Measurements from ENCODE around the gene PRDX4. TPM values are rescaled to one million over a fixed set of nuclear protein-coding genes. Genes with fewer than 3 reads are reported as not detected.

Gene PRDX4
- polyA plus RNA-seq, 3 donors from 2014 or later = 49.1 to 95.2 (median 66.7) TPM

DNA sequence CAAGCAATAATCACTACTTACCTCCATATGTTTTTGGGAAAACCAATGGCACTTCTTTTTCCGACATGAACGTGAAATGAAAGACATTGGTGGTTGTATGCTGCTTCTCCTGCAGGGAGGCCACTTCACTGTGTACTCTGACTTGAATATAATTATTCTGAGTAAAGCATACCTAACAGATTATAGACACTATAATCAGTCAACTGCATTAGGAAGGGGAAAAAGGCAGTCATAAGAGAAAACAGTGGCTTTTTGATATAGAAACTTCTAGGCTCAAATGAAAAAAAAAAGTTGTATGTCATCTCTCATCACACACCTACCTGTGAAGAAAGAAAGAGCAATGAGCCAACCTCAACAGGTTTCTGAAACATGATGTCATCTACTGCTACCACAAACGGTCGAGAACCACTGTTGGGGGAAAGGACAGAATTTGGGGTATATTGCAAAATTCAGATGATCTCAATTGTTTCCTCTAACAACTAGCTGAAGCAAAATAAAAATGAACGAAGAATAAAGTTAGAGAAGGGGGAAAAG lies 37.4 kb downstream of the PRDX4 start:
- no peaks in the 10 kb centered on the region for H3K9me3 Mint-ChIP-seq
- no peak for DNase-seq
- H3K4me1 Mint-ChIP-seq = peaks cover 3 to 4% of the 10 kb centered on the region in 2 donors
- no peak overlapping the region for H3K27ac Mint-ChIP-seq
- peaks cover 0 to 8% (median 0%) of the 10 kb centered on the region in 3 donors for H3K27me3 Mint-ChIP-seq (ENCODE audit: low read depth in 3 of 3)
- H3K36me3 Mint-ChIP-seq = peaks cover 0 to 8% (median 7%) of the 10 kb centered on the region in 3 donors
- no peak overlapping the region for H3K4me3 Mint-ChIP-seq

DNA sequence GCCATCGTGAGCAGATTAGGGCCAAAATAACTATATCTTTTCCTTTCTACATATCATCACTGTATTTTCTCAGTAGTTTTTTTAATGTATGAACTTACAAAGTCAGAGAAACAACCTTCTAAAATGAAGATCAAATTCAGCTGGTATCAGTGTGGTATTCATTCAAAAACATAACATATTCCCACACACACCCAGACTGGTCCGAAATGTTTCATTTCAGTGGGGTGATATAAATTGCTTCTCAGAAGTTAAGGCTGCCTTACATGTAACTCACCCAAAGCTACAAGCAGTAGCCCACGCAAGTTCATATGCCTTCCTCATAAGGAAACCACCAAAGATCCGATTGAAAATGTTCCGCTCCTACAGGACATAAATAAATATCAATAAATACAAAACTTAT lies 37.9 kb downstream of the PRDX4 start:
- H3K9me3 Mint-ChIP-seq = no peaks in the 10 kb centered on the region
- no peaks in the 10 kb centered on the region for H3K4me1 Mint-ChIP-seq
- DNase-seq = no peak
- peaks cover 0 to 6% (median 0%) of the 10 kb centered on the region in 3 donors for H3K27me3 Mint-ChIP-seq (ENCODE audit: low read depth in 3 of 3)
- H3K4me3 Mint-ChIP-seq = no peak overlapping the region
- H3K27ac Mint-ChIP-seq = no peak overlapping the region
- peaks cover 0 to 8% (median 7%) of the 10 kb centered on the region in 3 donors for H3K36me3 Mint-ChIP-seq

DNA sequence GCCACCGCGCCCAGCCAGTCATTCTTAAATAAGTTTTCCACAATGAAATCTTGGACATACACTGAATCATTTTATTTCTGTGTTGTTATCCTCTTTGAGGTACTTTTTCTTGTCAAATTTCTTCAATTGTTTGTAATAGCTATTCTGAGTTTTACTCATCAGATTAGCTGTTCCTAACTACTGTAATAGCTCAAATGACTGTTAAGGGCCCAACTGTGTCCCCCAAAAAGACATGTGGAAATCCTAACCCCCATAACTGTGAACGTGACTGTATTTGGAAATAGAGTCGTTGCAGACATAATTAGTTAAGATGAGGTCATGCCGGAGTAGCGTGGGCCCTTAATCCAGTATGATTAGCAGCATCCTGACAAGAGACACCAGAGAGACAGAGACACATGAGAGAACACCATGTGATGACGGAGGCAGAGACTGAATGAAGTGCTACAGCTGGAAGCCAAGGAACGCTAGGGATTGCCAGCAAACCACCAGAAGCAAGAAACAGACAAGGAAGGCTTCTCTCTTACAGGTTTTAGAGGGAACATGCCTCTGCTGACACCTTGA lies 52.9 kb downstream of the PRDX4 start:
- Mint-ChIP-seq H3K4me3 (no peak overlapping the region), H3K27me3 (ENCODE audit: low read depth in 3 of 3) (peaks cover 0 to 1% (median 0%) of the 10 kb centered on the region in 3 donors)

DNA sequence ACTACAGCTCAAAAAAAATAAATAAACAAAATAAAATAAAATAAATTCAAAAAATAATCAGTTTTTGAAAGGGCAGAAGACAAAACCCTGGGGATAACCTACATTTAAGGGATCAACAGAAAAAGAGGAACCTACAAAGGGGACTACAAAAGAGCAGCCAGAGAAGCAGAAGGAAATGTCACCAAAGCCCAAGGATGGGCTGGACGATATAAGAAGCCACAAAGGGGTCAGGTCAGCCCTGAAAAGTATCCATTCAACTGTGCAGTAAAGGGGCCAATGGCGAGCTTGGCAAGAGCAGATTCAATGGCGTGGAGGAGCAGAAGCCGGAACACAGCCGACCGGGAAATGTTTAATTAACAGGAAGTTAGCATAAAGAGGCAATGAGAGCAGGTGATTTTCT lies 58.9 kb downstream of the PRDX4 start:
- Mint-ChIP-seq H3K36me3 (peaks cover 0 to 10% (median 0%) of the 10 kb centered on the region in 3 donors), H3K9me3 (no peaks in the 10 kb centered on the region), H3K4me1 (peaks cover 0 to 2% of the 10 kb centered on the region in 2 donors), H3K4me3 (no peak overlapping the region), H3K27ac (peak overlapping the region in 2 of 6 donors; percentile 15 to 29), H3K27me3 (ENCODE audit: low read depth in 3 of 3) (no peaks in the 10 kb centered on the region)
- no peak for DNase-seq

More for the DNA sequence above, 52.9 kb downstream of the PRDX4 start:
- Mint-ChIP-seq H3K9me3 (no peaks in the 10 kb centered on the region), H3K4me1 (no peaks in the 10 kb centered on the region), H3K27ac (no peak overlapping the region), H3K36me3 (peaks cover 0 to 10% (median 5%) of the 10 kb centered on the region in 3 donors)
- no peak for DNase-seq

DNA sequence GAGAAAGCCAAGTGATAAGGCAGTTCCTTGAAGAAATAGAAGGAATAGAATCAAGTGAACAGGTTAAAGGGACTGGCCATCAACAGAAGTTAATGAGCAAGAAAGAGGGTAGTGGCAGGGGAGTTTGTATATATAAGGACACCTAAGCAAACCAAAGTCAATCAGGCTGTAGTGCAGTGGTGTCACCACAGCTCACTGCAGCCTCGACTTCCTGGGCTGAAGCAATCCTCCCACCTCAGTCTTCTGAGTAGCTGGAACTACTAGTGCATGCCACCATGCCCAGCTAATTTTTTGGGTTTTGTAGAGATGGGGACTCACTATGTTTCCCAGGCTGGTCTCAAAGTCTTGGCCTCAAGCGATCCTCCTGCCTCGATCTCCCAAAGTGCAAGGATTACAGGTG lies 59.9 kb downstream of the PRDX4 start:
- DNase-seq = no peak
- Mint-ChIP-seq H3K9me3 (no peaks in the 10 kb centered on the region), H3K27me3 (ENCODE audit: low read depth in 3 of 3) (no peaks in the 10 kb centered on the region), H3K4me3 (no peak overlapping the region), H3K27ac (no peak overlapping the region), H3K36me3 (peaks cover 0 to 10% (median 0%) of the 10 kb centered on the region in 3 donors), H3K4me1 (peaks cover 0 to 2% of the 10 kb centered on the region in 2 donors)

DNA sequence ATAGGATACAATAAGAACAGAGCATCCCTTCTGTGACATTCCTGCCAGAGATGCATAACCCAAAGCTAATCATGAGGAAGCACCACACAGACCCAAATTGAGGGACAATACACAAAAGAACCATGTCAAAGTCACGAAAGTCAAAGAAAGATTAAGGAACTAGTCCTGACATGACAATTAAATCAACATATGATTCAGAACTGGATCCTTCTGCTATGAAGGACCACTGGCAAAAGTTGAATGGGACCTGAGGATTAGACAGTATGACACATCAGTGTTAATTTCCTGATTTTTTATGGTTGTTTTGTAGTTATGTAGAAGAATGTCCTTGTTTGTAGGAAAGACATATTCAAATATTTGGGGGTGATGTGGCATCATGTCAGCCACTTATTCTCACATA lies 61.9 kb downstream of the PRDX4 start:
- no peaks in the 10 kb centered on the region for H3K9me3 Mint-ChIP-seq
- H3K27ac Mint-ChIP-seq = no peak overlapping the region

DNA sequence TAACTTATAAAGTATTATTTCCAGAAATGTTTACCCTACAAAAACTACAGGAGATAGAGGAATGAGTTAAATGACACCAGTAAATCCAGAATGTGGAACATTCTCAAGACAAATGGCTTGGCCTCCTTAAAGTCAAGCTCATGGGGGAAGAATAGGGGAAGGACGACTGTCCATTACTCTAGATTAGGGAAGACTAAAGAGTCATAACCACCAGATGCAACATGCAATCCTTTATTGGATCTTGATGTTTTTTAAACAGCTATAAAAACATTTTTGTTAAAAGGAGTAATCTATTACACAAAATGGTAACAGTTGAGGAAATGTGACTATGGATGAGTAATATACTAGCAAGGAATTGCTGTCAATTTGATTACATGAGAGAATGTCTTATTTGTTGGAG lies 64.7 kb downstream of the PRDX4 start:
- Mint-ChIP-seq H3K27me3 (ENCODE audit: low read depth in 3 of 3) (no peaks in the 10 kb centered on the region), H3K4me1 (peaks cover 0 to 5% of the 10 kb centered on the region in 2 donors), H3K36me3 (peaks cover 0 to 5% (median 0%) of the 10 kb centered on the region in 3 donors), H3K4me3 (no peak overlapping the region), H3K27ac (no peak overlapping the region), H3K9me3 (no peaks in the 10 kb centered on the region)
- no peak for DNase-seq

More for the DNA sequence above, 61.9 kb downstream of the PRDX4 start:
- peaks cover 0 to 2% of the 10 kb centered on the region in 2 donors for H3K4me1 Mint-ChIP-seq
- peaks cover 0 to 5% (median 3%) of the 10 kb centered on the region in 3 donors for H3K36me3 Mint-ChIP-seq
- DNase-seq = no peak
- H3K4me3 Mint-ChIP-seq = no peak overlapping the region
- no peaks in the 10 kb centered on the region for H3K27me3 Mint-ChIP-seq (ENCODE audit: low read depth in 3 of 3)

DNA sequence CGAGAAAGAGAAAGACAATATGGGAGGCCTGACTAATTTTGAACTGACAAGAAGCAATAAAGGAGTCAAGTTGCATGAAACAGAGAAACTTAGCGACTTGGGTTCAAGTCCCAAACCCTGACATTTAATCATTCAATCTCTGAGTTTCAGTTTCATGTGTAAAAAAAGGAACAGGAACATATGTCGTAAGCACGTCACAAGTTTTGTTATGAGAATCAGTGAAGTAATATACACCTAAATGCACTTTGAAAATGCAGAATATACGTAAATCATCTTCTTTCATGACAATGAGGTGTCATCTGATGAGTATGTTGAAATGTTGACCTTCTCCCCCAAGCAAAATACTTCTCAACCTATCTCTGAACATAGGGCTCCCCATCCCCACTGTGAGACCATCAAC lies 65.4 kb downstream of the PRDX4 start:
- Mint-ChIP-seq H3K4me1 (peaks cover 0 to 5% of the 10 kb centered on the region in 2 donors), H3K9me3 (no peaks in the 10 kb centered on the region), H3K4me3 (no peak overlapping the region), H3K27me3 (ENCODE audit: low read depth in 3 of 3) (no peaks in the 10 kb centered on the region), H3K27ac (no peak overlapping the region), H3K36me3 (peaks cover 0 to 5% (median 0%) of the 10 kb centered on the region in 3 donors)
- no peak for DNase-seq

Other genes with a start within 250 kb of the PRDX4 start
- gene ACOT9, start 75.8 kb downstream of the PRDX4 start, polyA plus RNA-seq = 10 to 100 TPM in 2 of 3 donors, 1 to 10 TPM in 1; 8.2 to 18.4 (median 17.1) TPM
- 100 to 1,000 TPM; 114 to 196 (median 123) TPM for gene SAT1, start 115.7 kb downstream of the PRDX4 start, polyA plus RNA-seq
- gene APOO, start 240.4 kb downstream of the PRDX4 start, polyA plus RNA-seq = 10 to 100 TPM; 18.8 to 23.6 (median 20.7) TPM
- not detected for gene CXorf58, start 240.5 kb downstream of the PRDX4 start, polyA plus RNA-seq